T-cell (primary cell): ENCODE measurements around the gene CLIP1. TPM values are rescaled to one million over a fixed set of nuclear protein-coding genes. Genes with fewer than 3 reads are reported as not detected.
A peak's percentile ranks its signal among the peaks of the same experiment; 100 is the strongest.

Experiments
- ATAC-seq, 4 experiments: fragments of 200-7000 bp in 3 of 4; fragments of 150-1000 bp in 1 of 4; cut with Tn5 transposase; replicated peaks in 1 of 4; 1 replicate in 3 of 4; 2 replicates in 1 of 4; pipeline ENCODE4 v1.10.0; 2021; ENCODE audit warnings: moderate library complexity in 3 of 4, mild to moderate bottlenecking in 2 of 4, moderate number of reproducible peaks in 1 of 4
- CTCF ChIA-PET, 2 donors: fragments of 300-600 bp; sonication (Branson Sonifier 250); formaldehyde crosslinking; loops; one replicate each; lab custom pipeline; 2022; ENCODE audit warnings: antibody characterized with exemption in 2 of 2; lab: Charles Lee
- POLR2A ChIA-PET, 2 donors: fragments of 300-600 bp; sonication (Branson Sonifier 250); formaldehyde crosslinking; loops; one replicate each; lab custom pipeline; 2022; ENCODE audit warnings: antibody characterized with exemption in 2 of 2; lab: Charles Lee
- DNase-seq, 35 experiments: peaks; one replicate each; pipeline versions ENCODE4 v3.0.0 to v3.0.0-alpha.2; 2013 to 2023
- H3K27ac ChIP-seq: one replicate; pipeline ENCODE4 v1.5.1; 2013; ENCODE audit warnings: low read length
- H3K27me3 ChIP-seq, 2 experiments: replicated peaks in 1 of 2; 1 replicate in 1 of 2; 2 replicates in 1 of 2; pipeline versions ENCODE4 v1.6.1 to v1.7.0; 2013; ENCODE audit warnings: low read length in 1 of 2, mixed read lengths in 1 of 2; ENCODE audit not compliant: control insufficient read depth in 2 of 2, insufficient read depth in 2 of 2; ENCODE audit errors: extremely low read depth in 1 of 2
- H3K36me3 ChIP-seq, 2 donors: 1 replicate in 1 of 2; 2 replicates in 1 of 2; pipeline versions ENCODE4 v1.6.1 to v1.7.0; 2013; ENCODE audit warnings: low read length in 1 of 2; ENCODE audit not compliant: control insufficient read depth in 2 of 2, insufficient read depth in 1 of 2; ENCODE audit errors: extremely low read depth in 1 of 2
- H3K4me1 ChIP-seq, 2 experiments: 1 replicate in 1 of 2; 2 replicates in 1 of 2; pipeline versions ENCODE4 v1.6.1 to v1.7.0; 2013; ENCODE audit warnings: low read length in 2 of 2, mixed read lengths in 1 of 2; ENCODE audit not compliant: insufficient read depth in 2 of 2, control insufficient read depth in 1 of 2; ENCODE audit errors: extremely low read depth in 1 of 2
- H3K4me3 ChIP-seq, 2 donors: 1 replicate in 1 of 2; 2 replicates in 1 of 2; pipeline versions ENCODE4 v1.5.1 to v1.7.0; 2013; ENCODE audit warnings: mild to moderate bottlenecking in 2 of 2, low read length in 1 of 2, moderate library complexity in 1 of 2; ENCODE audit not compliant: control insufficient read depth in 1 of 2; ENCODE audit errors: extremely low read depth in 1 of 2
- H3K9me3 ChIP-seq: 2 replicates; pipeline ENCODE4 v1.7.0; 2013
- H3K27ac Mint-ChIP-seq, 2 donors: one replicate each; pipeline ENCODE4 v1.8.0; 2020 to 2021; ENCODE audit warnings: mild to moderate bottlenecking in 2 of 2, mixed read lengths in 2 of 2
- H3K27me3 Mint-ChIP-seq, 2 donors: one replicate each; pipeline ENCODE4 v1.8.0; 2021 to 2022; ENCODE audit warnings: mixed read lengths in 2 of 2
- H3K36me3 Mint-ChIP-seq: one replicate; pipeline ENCODE4 v1.8.0; 2021; ENCODE audit warnings: mixed read lengths
- H3K4me1 Mint-ChIP-seq, 3 donors: one replicate each; pipeline ENCODE4 v1.8.0; 2020 to 2022; ENCODE audit warnings: mixed read lengths in 3 of 3, mild to moderate bottlenecking in 1 of 3
- H3K4me3 Mint-ChIP-seq, 3 donors: one replicate each; pipeline ENCODE4 v1.8.0; 2020 to 2022; ENCODE audit warnings: mild to moderate bottlenecking in 3 of 3, mixed read lengths in 3 of 3, moderate library complexity in 3 of 3
- H3K9me3 Mint-ChIP-seq, 3 donors: one replicate each; pipeline ENCODE4 v1.8.0; 2020 to 2022; ENCODE audit warnings: mixed read lengths in 3 of 3
- WGBS: methylation state at CpG from one replicate; pipeline ENCODE4 v1.1.5; 2013; ENCODE audit warnings: missing lambda C conversion rate; ENCODE audit not compliant: insufficient coverage; 5-methylcytosine and 5-hydroxymethylcytosine counted together
- total RNA-seq, 35 experiments: library from RNA in 6 of 35; stranded (reverse) in 6 of 35; fragments of 120-200 nt in 1 of 35; gene quantifications; one replicate each; pipeline versions ENCODE4 v1.2.1 to v1.2.4 and lab custom pipeline; 2013 to 2026

CLIP1 gene
- total RNA-seq, 5 donors from 2014 or later (not counting 1 experiment from before 2014, with no cell fraction given) = 47.2 to 69.5 (median 59.4) TPM

DNA sequence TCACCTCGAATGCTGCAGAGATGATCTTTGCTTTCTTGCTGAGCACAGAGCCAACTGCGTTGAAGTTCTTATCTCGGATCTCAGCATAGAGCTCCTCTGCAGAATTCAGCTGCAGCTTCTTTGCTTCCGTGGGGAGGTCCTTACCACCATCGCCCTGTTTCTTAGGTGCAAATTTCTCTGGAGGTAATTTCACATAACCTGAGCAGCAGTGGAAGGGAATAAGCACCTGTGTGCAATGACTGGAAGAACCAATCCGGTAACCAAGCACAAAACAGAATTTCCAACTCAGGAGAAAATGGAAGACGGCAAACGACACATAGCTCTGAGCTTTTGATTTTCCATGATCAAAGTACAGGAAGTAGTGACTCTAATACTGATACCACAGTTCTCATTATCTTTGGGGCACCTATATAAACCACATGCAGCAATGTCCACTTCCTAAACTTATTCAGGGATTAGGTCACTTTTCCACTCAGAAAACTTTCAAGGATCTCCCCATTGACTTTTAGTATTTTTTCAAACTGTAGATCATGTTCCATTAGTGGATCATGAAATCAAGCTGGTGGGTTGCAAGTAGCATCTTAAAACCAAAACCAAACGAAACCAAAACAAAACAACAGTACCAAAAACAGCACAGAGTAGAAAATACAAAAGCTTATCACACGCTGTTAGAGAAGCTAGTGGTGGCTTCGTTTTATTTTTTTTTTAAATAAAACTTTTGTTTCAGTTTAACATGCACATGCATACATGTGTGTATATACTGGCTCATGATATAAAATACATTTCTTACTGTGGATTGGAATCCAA lies 177.7 kb downstream of the CLIP1 start:
- ChIA-PET POLR2A (interaction anchor here (0.5 to 1.7 kb wide), 11 partner anchors 11 to 1357 kb away, joined by 3 to 18 read pairs (median 3); partner anchors contain the start of gene DIABLO (in 1 of the 2)), CTCF (interaction anchor here (0.5 to 2.1 kb wide), 15 partner anchors 9 to 1952 kb away, joined by 3 to 30 read pairs (median 3); partner anchors contain the start of genes DIABLO (in 1 of the 2), RNU4-1 (in 1 of the 2) and VPS33A (in 1 of the 2))
- Mint-ChIP-seq H3K27me3 (no peaks in the 10 kb centered on the region), H3K4me1 (peaks cover 17 to 41% (median 34%) of the 10 kb centered on the region in 3 donors), H3K27ac (peak overlapping the region; percentile 91 to 93), H3K36me3 (peaks cover 40% of the 10 kb centered on the region), H3K9me3 (no peaks in the 10 kb centered on the region), H3K4me3 (peak overlapping the region; percentile 76 to 85 (median 82))
- WGBS = 37% methylated on average over 4 of the region's 11 CpGs
- peaks cover 5 to 26% of the 10 kb centered on the region in 2 experiments for H3K4me1 ChIP-seq
- H3K27me3 ChIP-seq = no peaks in the 10 kb centered on the region
- DNase-seq (peak in 16 of 35 experiments; percentile 1 to 60 (median 14)), ATAC-seq (peak; percentile 79 to 84 (median 83))
- peak overlapping the region; percentile 72 for H3K27ac ChIP-seq
- H3K9me3 ChIP-seq = no peaks in the 10 kb centered on the region
- peak overlapping the region in 1 of 2 donors; percentile 49 for H3K4me3 ChIP-seq
- H3K36me3 ChIP-seq = peaks cover 7 to 37% of the 10 kb centered on the region in 2 donors

DNA sequence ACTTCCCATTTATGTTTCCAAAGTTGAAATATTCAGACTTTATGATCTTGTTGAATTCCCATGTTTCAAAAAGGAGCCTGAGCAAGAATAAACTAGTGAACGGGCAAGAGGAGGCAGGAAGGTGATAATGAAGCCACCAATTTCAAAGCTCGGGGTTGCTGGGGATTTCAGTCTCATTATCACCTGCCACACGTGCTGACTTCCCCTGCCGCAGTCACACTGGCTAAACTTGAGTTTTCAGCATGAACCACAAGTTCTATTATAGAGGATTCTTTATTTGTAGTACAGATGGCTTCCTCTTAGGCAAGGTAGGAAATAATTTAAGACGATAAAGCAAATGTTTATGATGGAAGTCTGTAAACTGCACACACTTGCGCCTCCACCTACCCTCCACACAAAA lies 178.5 kb downstream of the CLIP1 start:
- ATAC-seq = peak; percentile 21 to 46 (median 40)
- ChIA-PET CTCF (interaction anchor here (0.7 to 2.1 kb wide), 5 partner anchors 8 to 1951 kb away, joined by 3 to 30 read pairs (median 4); partner anchors contain the start of genes RNU4-1 (in 1 of the 2) and VPS33A (in 1 of the 2)), POLR2A (interaction anchor here in 1 of 2 donors (1.7 kb wide), 2 partner anchors 18 to 23 kb away, joined by 13 to 18 read pairs; partner anchors contain the start of gene DIABLO)
- peaks cover 17 to 41% (median 34%) of the 10 kb centered on the region in 3 donors for H3K4me1 Mint-ChIP-seq
- peak overlapping the region; percentile 72 for H3K27ac ChIP-seq
- WGBS = 18% methylated on average over 1 of the region's 6 CpGs
- peak overlapping the region; percentile 76 to 85 (median 82) for H3K4me3 Mint-ChIP-seq
- no peaks in the 10 kb centered on the region for H3K9me3 ChIP-seq
- H3K27me3 ChIP-seq = no peaks in the 10 kb centered on the region
- H3K4me1 ChIP-seq = peaks cover 5 to 26% of the 10 kb centered on the region in 2 experiments
- peak in 12 of 35 experiments; percentile 4 to 60 (median 18) for DNase-seq
- peak overlapping the region; percentile 91 to 93 for H3K27ac Mint-ChIP-seq
- no peaks in the 10 kb centered on the region for H3K27me3 Mint-ChIP-seq
- H3K36me3 Mint-ChIP-seq = peaks cover 38% of the 10 kb centered on the region
- H3K4me3 ChIP-seq = peak overlapping the region in 1 of 2 donors; percentile 49
- no peaks in the 10 kb centered on the region for H3K9me3 Mint-ChIP-seq
- peaks cover 7 to 33% of the 10 kb centered on the region in 2 donors for H3K36me3 ChIP-seq

DNA sequence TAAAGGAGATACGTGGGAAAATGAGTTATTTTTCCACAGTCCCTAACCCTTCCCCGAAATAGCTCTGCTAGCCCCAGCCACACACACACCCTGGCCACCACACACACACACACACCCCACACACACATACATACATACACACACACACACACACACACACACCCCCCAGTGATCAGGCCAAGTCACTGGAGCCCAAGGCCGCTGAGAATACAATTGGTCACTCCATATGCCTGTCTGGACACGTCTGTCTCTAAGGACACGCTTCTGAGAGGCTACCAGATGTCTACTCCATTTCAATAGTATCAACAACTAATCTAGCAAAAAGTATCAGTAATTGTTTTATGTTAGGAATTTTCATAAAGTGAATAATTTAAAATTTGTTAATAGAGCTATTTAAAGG lies 183.6 kb downstream of the CLIP1 start:
- H3K9me3 ChIP-seq = no peaks in the 10 kb centered on the region
- peaks cover 5 to 12% of the 10 kb centered on the region in 2 experiments for H3K4me1 ChIP-seq
- Mint-ChIP-seq H3K4me1 (peaks cover 9 to 21% (median 19%) of the 10 kb centered on the region in 3 donors), H3K27ac (no peak overlapping the region), H3K36me3 (peaks cover 49% of the 10 kb centered on the region), H3K27me3 (no peaks in the 10 kb centered on the region), H3K9me3 (no peaks in the 10 kb centered on the region), H3K4me3 (no peak overlapping the region)
- H3K27me3 ChIP-seq = no peaks in the 10 kb centered on the region
- H3K27ac ChIP-seq = no peak overlapping the region
- DNase-seq = no peak
- ChIA-PET POLR2A (interaction anchor here in 1 of 2 donors (0.7 kb wide), 1 partner anchor 15 kb away, joined by 5 read pairs; no protein-coding TSS in a partner anchor), CTCF (interaction anchor here in 1 of 2 donors (0.7 to 1.1 kb wide), 2 partner anchors 28 to 892 kb away, joined by 3 read pairs; no protein-coding TSS in a partner anchor)
- no peak overlapping the region for H3K4me3 ChIP-seq
- H3K36me3 ChIP-seq = peaks cover 7 to 63% of the 10 kb centered on the region in 2 donors
- WGBS = 100% methylated on average over 1 of the region's 5 CpGs
- ATAC-seq = no peak

DNA sequence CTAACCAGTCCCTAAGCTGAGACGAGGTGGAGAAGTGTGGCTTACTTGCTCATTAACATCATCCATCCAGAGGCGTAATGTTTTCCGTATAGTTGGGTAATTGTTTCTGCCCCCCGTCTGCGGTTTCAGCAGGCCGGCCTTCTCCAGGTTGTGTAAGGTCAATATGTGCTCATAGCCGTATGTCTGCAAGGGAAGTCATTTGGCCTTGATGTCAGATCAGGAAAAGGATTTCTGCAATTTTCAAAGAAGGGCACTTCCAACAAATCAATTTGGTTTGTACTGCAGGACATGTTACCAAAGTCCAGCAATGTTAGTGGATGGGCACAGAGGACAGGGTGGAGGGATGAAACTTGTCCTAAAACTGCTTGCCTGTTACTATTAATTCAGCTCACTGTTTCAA lies 186.7 kb downstream of the CLIP1 start:
- H3K9me3 Mint-ChIP-seq = no peaks in the 10 kb centered on the region
- CTCF ChIA-PET = interaction anchor here (0.5 to 1.5 kb wide), 3 partner anchors 9 to 308 kb away, joined by 3 to 5 read pairs (median 4); no protein-coding TSS in a partner anchor

DNA sequence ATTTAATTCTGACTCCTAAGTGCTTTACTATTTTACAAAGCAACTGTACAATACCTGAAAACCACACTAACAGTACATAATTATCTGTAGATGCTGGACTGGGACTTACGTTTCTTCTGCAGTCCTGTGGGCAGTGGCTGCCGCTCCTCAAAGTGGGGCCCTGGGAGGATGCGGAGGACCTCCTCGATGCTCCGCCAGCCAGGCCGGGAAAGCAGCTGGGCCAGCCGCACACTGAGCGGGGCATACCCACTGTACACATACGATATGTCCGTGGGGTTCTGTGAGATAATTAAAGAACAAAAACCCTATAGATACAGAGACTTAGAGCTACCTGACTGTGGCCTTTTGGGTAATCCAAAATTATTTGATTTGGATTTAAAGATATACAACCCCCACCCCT lies 189.8 kb downstream of the CLIP1 start:
- DNase-seq (no peak), ATAC-seq (no peak)
- no peaks in the 10 kb centered on the region for H3K9me3 Mint-ChIP-seq
- Histone ChIP-seq H3K27ac (no peak overlapping the region), H3K4me3 (no peak overlapping the region), H3K9me3 (no peaks in the 10 kb centered on the region), H3K36me3 (peaks cover 0 to 71% of the 10 kb centered on the region in 2 donors), H3K4me1 (peaks cover 0 to 9% of the 10 kb centered on the region in 2 experiments), H3K27me3 (no peaks in the 10 kb centered on the region)
- ChIA-PET CTCF (interaction anchor here (0.6 to 1.2 kb wide), 3 partner anchors 12 to 1288 kb away, joined by 5 to 7 read pairs (median 6); no protein-coding TSS in a partner anchor), POLR2A (interaction anchor here in 1 of 2 donors (1.0 kb wide), 1 partner anchor 294 kb away, joined by 3 read pairs; the partner anchor contains the start of genes KNTC1 and RSRC2)
- H3K4me3 Mint-ChIP-seq = no peak overlapping the region
- H3K36me3 Mint-ChIP-seq = peaks cover 56% of the 10 kb centered on the region
- no peaks in the 10 kb centered on the region for H3K27me3 Mint-ChIP-seq
- no peak overlapping the region for H3K27ac Mint-ChIP-seq
- peaks cover 10 to 12% (median 10%) of the 10 kb centered on the region in 3 donors for H3K4me1 Mint-ChIP-seq
- 100% methylated on average over 2 of the region's 10 CpGs for WGBS

More for the DNA sequence above, 186.7 kb downstream of the CLIP1 start:
- Histone ChIP-seq H3K4me1 (no peaks in the 10 kb centered on the region), H3K27ac (no peak overlapping the region), H3K36me3 (peaks cover 4 to 83% of the 10 kb centered on the region in 2 donors), H3K9me3 (no peaks in the 10 kb centered on the region), H3K4me3 (no peak overlapping the region), H3K27me3 (no peaks in the 10 kb centered on the region)
- Mint-ChIP-seq H3K27ac (no peak overlapping the region), H3K27me3 (no peaks in the 10 kb centered on the region), H3K4me1 (peaks cover 4 to 6% (median 5%) of the 10 kb centered on the region in 3 donors), H3K36me3 (peaks cover 66% of the 10 kb centered on the region), H3K4me3 (no peak overlapping the region)
- DNase-seq = no peak
- POLR2A ChIA-PET = no interaction called here
- WGBS = 80% methylated on average over 1 of the region's 7 CpGs
- no peak for ATAC-seq

DNA sequence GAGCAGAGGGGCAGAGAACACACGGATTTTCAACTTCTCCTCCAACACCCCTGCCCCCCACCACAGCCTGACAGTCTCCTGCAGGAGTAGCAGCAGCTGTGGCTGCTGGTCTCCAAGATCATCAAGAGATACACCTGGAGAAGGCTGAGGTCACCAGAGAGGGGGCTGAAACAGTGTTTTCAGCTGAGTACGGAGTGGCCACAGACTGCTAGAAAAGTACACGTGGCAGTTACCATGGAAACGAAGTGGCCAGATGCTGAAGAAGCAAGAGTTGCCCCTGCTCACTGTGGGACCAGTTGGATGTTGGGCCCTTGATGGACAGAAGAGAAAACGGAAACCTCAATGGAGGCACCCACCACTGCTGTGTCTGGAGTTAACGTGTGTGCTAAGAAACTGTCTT lies 191.7 kb downstream of the CLIP1 start:
- Histone ChIP-seq H3K9me3 (no peaks in the 10 kb centered on the region), H3K4me1 (peaks cover 4 to 22% of the 10 kb centered on the region in 2 experiments), H3K27ac (no peak overlapping the region), H3K27me3 (no peaks in the 10 kb centered on the region), H3K36me3 (peaks cover 0 to 56% of the 10 kb centered on the region in 2 donors), H3K4me3 (no peak overlapping the region)
- POLR2A ChIA-PET = interaction anchor here in 1 of 2 donors (0.6 kb wide), 1 partner anchor 19 kb away, joined by 5 read pairs; no protein-coding TSS in a partner anchor
- DNase-seq (no peak), ATAC-seq (no peak)
- no peaks in the 10 kb centered on the region for H3K27me3 Mint-ChIP-seq
- CTCF ChIA-PET = no interaction called here
- peaks cover 48% of the 10 kb centered on the region for H3K36me3 Mint-ChIP-seq
- H3K4me3 Mint-ChIP-seq = no peak overlapping the region
- no peak overlapping the region for H3K27ac Mint-ChIP-seq
- 53% methylated on average over 3 of the region's 6 CpGs for WGBS
- H3K4me1 Mint-ChIP-seq = peaks cover 22 to 24% (median 23%) of the 10 kb centered on the region in 3 donors
- no peaks in the 10 kb centered on the region for H3K9me3 Mint-ChIP-seq
